ENCODE measurements around the gene IQCH. TPM values are rescaled to one million over a fixed set of nuclear protein-coding genes. Genes with fewer than 3 reads are reported as not detected.
A peak's percentile ranks its signal among the peaks of the same experiment; 100 is the strongest.

The IQCH gene
- total RNA-seq, 1 experiment from 2014 or later, result 2.4 TPM

DNA sequence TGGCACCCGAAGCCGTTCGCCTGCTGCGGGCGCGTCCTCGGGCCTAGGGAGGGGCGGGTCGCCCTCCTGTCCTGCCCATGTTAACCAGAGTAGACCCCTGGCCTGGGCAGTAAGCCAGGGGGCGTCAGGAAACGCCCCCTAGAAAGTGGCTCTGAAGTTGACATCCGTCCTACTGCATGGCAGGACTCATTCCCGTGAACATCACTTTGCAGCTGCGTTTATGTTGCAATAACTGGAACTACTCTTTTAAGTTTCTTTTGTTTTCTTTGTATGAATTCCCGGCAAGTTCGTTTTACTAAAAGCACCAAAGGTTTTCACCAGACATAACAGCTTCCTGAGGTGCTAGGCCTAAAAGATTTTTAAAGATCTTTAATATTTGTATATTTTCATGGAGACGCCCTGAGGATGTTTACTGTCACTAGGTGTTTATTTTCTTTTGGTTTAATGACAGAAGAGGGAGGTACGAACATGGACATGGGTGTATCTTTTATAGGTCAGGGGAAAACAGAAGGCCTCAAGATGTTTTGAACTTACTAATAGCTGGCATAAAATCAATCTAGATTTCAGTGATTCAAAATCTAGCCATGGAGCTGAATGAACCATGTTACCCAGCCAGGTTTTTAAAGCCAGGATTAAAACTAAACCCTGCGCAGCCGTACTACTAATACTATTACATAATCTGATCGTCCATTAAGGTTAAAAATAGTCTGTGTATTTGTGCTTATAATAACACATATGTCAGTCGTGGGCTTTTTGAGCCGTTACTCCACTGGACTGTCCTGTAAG lies 267.4 kb downstream of the IQCH start:
- Histone ChIP-seq H3K9me3 (no peaks in the 10 kb centered on the region), H3K27me3 (replicated peaks; ENCODE audit: control insufficient read depth, insufficient read depth, low read length) (no peaks in the 10 kb centered on the region), H3K4me1 (peaks cover 9% of the 10 kb centered on the region; the same call in 1 of the 2 replicates), H3K4me3 (ENCODE audit: low read depth, low read length) (peak overlapping the region; percentile 75), H3K36me3 (ENCODE audit: control insufficient read depth, insufficient read depth, low read length) (no peaks in the 10 kb centered on the region)
- peaks cover 12% of the 10 kb centered on the region for H3K36me3 Mint-ChIP-seq (ENCODE audit: insufficient read depth, unreplicated experiment)
- DNase-seq, result no peak
- H3K4me1 Mint-ChIP-seq (ENCODE audit: low read depth, unreplicated experiment), result peaks cover 11% of the 10 kb centered on the region
- no peaks in the 10 kb centered on the region for H3K27me3 Mint-ChIP-seq (ENCODE audit: insufficient read depth, unreplicated experiment)
- ChIA-PET POLR2A (interaction anchor here (0.6 kb wide), 2 partner anchors 199 to 664 kb away, joined by 3 to 4 read pairs; no protein-coding TSS in a partner anchor), CTCF (interaction anchor here (0.7 kb wide), 1 partner anchor 317 kb away, joined by 3 read pairs; no protein-coding TSS in a partner anchor)
- peak overlapping the region; percentile 92 for H3K4me3 Mint-ChIP-seq (ENCODE audit: unreplicated experiment)
- no peaks in the 10 kb centered on the region for H3K9me3 Mint-ChIP-seq (ENCODE audit: unreplicated experiment)
- peak overlapping the region; percentile 97 for H3K27ac Mint-ChIP-seq (ENCODE audit: unreplicated experiment)
- intact Hi-C loops (cut with micrococcal nuclease; ENCODE audit: unreplicated experiment), result loop anchor here (5.0 kb wide), 1 partner anchor 315 kb away; no protein-coding TSS in a partner anchor
- BruUV-seq (replicated peaks), result TSS peak; percentile 64
- TF ChIP-seq, protein P1, sequence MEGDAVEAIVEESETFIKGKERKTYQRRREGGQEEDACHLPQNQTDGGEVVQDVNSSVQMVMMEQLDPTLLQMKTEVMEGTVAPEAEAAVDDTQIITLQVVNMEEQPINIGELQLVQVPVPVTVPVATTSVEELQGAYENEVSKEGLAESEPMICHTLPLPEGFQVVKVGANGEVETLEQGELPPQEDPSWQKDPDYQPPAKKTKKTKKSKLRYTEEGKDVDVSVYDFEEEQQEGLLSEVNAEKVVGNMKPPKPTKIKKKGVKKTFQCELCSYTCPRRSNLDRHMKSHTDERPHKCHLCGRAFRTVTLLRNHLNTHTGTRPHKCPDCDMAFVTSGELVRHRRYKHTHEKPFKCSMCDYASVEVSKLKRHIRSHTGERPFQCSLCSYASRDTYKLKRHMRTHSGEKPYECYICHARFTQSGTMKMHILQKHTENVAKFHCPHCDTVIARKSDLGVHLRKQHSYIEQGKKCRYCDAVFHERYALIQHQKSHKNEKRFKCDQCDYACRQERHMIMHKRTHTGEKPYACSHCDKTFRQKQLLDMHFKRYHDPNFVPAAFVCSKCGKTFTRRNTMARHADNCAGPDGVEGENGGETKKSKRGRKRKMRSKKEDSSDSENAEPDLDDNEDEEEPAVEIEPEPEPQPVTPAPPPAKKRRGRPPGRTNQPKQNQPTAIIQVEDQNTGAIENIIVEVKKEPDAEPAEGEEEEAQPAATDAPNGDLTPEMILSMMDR (IDR thresholded peaks at IDR 0.05; ENCODE audit: insufficient read depth in 1 of 2, low read depth in 1 of 2, low read length in 1 of 2, severe bottlenecking in 1 of 2, unreplicated experiment in 1 of 2), result peak in 1 of 2 experiments; percentile 15

DNA sequence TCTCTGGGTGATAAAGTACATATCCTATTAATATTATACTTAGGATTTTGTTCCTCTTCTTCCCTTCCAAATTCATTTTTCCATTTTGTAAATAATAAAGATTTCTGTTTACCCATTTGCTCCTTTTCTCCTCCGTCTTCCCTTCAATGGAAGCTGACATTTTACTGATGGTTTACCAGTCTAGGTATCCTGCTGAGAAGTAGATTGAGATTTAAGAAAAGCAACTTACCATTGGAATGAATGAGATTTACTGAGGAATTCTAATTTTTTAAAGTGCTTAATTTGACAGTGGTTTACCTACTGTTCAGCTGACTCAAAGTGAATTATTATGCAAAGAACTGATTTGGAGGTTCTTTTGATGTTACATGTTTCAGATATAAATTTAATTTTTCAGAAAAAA lies 268.7 kb downstream of the IQCH start:
- no peaks in the 10 kb centered on the region for H3K9me3 ChIP-seq
- DNase-seq, result no peak
- intact Hi-C loops (cut with micrococcal nuclease; ENCODE audit: unreplicated experiment), result loop anchor here (5.0 kb wide), 1 partner anchor 314 kb away; no protein-coding TSS in a partner anchor
- Mint-ChIP-seq H3K36me3 (ENCODE audit: insufficient read depth, unreplicated experiment) (peaks cover 7% of the 10 kb centered on the region), H3K4me3 (ENCODE audit: unreplicated experiment) (peak overlapping the region; percentile 92), H3K9me3 (ENCODE audit: unreplicated experiment) (no peaks in the 10 kb centered on the region), H3K4me1 (ENCODE audit: low read depth, unreplicated experiment) (peaks cover 11% of the 10 kb centered on the region), H3K27ac (ENCODE audit: unreplicated experiment) (no peak overlapping the region), H3K27me3 (ENCODE audit: insufficient read depth, unreplicated experiment) (no peaks in the 10 kb centered on the region)
- CTCF ChIA-PET, result no interaction called here
- BruUV-seq (replicated peaks), result no TSS peak
- no peaks in the 10 kb centered on the region for H3K27me3 ChIP-seq (replicated peaks; ENCODE audit: control insufficient read depth, insufficient read depth, low read length)
- POLR2A ChIA-PET, result no interaction called here
- TF ChIP-seq, protein P1 (IDR thresholded peaks at IDR 0.05; ENCODE audit: insufficient read depth in 1 of 2, low read depth in 1 of 2, low read length in 1 of 2, severe bottlenecking in 1 of 2, unreplicated experiment in 1 of 2), result no peak
- H3K4me1 ChIP-seq, result peaks cover 9% of the 10 kb centered on the region; the same call in 1 of the 2 replicates
- no peak overlapping the region for H3K4me3 ChIP-seq (ENCODE audit: low read depth, low read length)
- no peaks in the 10 kb centered on the region for H3K36me3 ChIP-seq (ENCODE audit: control insufficient read depth, insufficient read depth, low read length)

DNA sequence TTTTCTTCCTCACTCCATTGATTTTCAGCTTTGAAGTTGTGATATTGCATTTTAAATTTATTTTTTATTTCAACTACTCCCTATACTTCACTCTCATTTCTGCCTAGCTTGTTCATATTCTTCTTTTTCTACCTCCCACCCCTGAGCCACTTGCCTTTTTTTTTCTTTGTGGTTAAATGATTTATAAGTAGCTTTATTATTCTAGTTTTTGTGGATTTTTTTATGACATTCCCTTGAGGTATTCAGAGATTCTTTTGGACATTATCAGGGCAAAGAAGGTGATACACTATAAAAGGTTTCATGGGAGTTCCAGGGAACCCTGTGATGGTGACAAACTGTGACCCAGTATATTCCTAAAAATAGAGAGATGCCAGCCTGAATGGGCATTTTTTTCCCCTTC lies 269.6 kb downstream of the IQCH start:
- no peak overlapping the region for H3K4me3 Mint-ChIP-seq (ENCODE audit: unreplicated experiment)
- intact Hi-C loops (cut with micrococcal nuclease; ENCODE audit: unreplicated experiment), result loop anchor here (5.0 kb wide), 1 partner anchor 313 kb away; no protein-coding TSS in a partner anchor

More for the DNA sequence above, 269.6 kb downstream of the IQCH start:
- Mint-ChIP-seq H3K36me3 (ENCODE audit: insufficient read depth, unreplicated experiment) (peaks cover 7% of the 10 kb centered on the region), H3K27me3 (ENCODE audit: insufficient read depth, unreplicated experiment) (no peaks in the 10 kb centered on the region), H3K9me3 (ENCODE audit: unreplicated experiment) (no peaks in the 10 kb centered on the region), H3K4me1 (ENCODE audit: low read depth, unreplicated experiment) (peaks cover 11% of the 10 kb centered on the region), H3K27ac (ENCODE audit: unreplicated experiment) (no peak overlapping the region)
- no peak for DNase-seq
- ChIA-PET CTCF (no interaction called here), POLR2A (no interaction called here)
- no TSS peak for BruUV-seq (replicated peaks)
- H3K9me3 ChIP-seq, result no peaks in the 10 kb centered on the region
- H3K27me3 ChIP-seq (replicated peaks; ENCODE audit: control insufficient read depth, insufficient read depth, low read length), result no peaks in the 10 kb centered on the region
- no peaks in the 10 kb centered on the region for H3K36me3 ChIP-seq (ENCODE audit: control insufficient read depth, insufficient read depth, low read length)
- no peak overlapping the region for H3K4me3 ChIP-seq (ENCODE audit: low read depth, low read length)
- H3K4me1 ChIP-seq, result peaks cover 9% of the 10 kb centered on the region; the same call in 1 of the 2 replicates
- TF ChIP-seq, protein P1 (IDR thresholded peaks at IDR 0.05; ENCODE audit: insufficient read depth in 1 of 2, low read depth in 1 of 2, low read length in 1 of 2, severe bottlenecking in 1 of 2, unreplicated experiment in 1 of 2), result no peak
